Mucosa of descending colon (tissue), 3 donors: ENCODE data around the gene MST1R. TPM values are rescaled to one million over a fixed set of nuclear protein-coding genes. Genes with fewer than 3 reads are reported as not detected.
A peak's percentile ranks its signal among the peaks of the same experiment; 100 is the strongest.

Source experiments
- ATAC-seq: fragments of 200-7000 bp; cut with Tn5 transposase; one replicate; pipeline ENCODE4 v1.9.1; 2020; ENCODE audit warnings: mild to moderate bottlenecking, moderate library complexity
- DNase-seq, 3 donors: peaks; one replicate each; pipeline ENCODE4 v3.0.0-alpha.2; 2020
- H3K36me3 ChIP-seq: fragments of 200-600 bp; one replicate; pipeline ENCODE4 v1.8.0; 2021; ENCODE audit warnings: low read depth, mild to moderate bottlenecking
- H3K4me1 ChIP-seq: fragments of 200-600 bp; one replicate; pipeline ENCODE4 v1.8.0; 2021; ENCODE audit warnings: low read depth, mild to moderate bottlenecking
- H3K4me3 ChIP-seq: fragments of 200-600 bp; one replicate; pipeline ENCODE4 v1.8.0; 2021; ENCODE audit warnings: mild to moderate bottlenecking
- H3K9me3 ChIP-seq: fragments of 200-600 bp; one replicate; pipeline ENCODE4 v1.8.0; 2021; ENCODE audit warnings: mild to moderate bottlenecking
- intact Hi-C, 2 donors: fragments of 100-400 bp; cut with DNase I in 1 of 2; cut with micrococcal nuclease in 1 of 2; formaldehyde crosslinking; loops; one replicate each; pipeline versions ENCODE4 v1.11.0 to v1.11.1; 2022; cut with DNase I, micrococcal nuclease
- total RNA-seq, 3 donors: library from RNA; stranded (reverse); fragmentation: NEBNext Ultra II Directional in 2 of 3; extraction: Animal tissue kit (Norgen Biotek cat#: 25700) in 2 of 3; gene quantifications; one replicate each; pipeline versions ENCODE4 v1.2.1 to v1.2.4, GENCODE V29; 2021 to 2023
- TF ChIP-seq, protein P1 (sequence below): fragments of 200-600 bp; IDR thresholded peaks from one replicate; pipeline ENCODE4 v1.8.0; 2022; ENCODE audit warnings: antibody characterized with exemption, mild to moderate bottlenecking
- donor health status: DM: no; HTN: no; CAD: no; lungs with moderate emphysema.
- donor health status: DM: no; HTN: no; CAD: no.
- donor health status: DM: no; HTN: yes; CAD: no.

The MST1R gene
- total RNA-seq, 3 donors from 2014 or later: 76.2 to 153 (median 124) TPM

DNA sequence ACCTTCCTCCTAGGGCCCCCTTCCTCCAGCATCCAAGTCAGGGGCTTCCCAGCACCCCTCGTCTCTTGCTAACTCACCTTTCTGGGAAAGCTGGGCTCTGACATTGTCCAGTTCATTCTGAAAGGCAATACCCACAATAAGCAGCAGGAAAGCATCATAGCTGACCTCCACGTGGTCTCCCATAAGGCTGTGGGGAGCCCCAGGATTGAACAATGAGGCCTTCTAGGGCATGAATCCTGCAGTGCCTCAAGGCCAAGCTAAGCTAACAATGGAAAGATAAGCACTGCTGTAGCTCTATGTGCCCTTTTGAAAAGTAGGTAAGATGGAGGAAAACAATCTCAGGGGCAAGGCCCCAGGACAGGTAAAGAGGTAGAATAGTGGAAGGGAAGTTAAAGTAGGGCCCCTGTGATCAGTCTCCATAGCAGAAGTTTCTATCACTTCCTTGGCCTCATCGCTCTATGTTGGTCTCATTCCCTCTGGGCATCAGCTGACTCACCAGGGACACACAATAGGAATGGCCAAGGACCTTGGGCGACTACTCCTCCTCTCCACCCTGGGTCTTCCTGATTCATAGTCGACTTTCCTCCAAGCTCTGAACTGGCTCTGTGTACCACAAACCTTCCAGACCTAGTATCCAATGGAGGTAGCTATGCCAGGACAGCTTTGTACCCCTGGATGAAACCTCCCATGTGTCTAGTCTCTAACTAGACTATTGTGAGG is 59.0 kb downstream of the MST1R start:
- H3K36me3 ChIP-seq: no peaks in the 10 kb centered on the region
- ATAC-seq (no peak), DNase-seq (no peak)
- H3K9me3 ChIP-seq: no peaks in the 10 kb centered on the region
- no peaks in the 10 kb centered on the region for H3K4me1 ChIP-seq
- TF ChIP-seq, protein P1, sequence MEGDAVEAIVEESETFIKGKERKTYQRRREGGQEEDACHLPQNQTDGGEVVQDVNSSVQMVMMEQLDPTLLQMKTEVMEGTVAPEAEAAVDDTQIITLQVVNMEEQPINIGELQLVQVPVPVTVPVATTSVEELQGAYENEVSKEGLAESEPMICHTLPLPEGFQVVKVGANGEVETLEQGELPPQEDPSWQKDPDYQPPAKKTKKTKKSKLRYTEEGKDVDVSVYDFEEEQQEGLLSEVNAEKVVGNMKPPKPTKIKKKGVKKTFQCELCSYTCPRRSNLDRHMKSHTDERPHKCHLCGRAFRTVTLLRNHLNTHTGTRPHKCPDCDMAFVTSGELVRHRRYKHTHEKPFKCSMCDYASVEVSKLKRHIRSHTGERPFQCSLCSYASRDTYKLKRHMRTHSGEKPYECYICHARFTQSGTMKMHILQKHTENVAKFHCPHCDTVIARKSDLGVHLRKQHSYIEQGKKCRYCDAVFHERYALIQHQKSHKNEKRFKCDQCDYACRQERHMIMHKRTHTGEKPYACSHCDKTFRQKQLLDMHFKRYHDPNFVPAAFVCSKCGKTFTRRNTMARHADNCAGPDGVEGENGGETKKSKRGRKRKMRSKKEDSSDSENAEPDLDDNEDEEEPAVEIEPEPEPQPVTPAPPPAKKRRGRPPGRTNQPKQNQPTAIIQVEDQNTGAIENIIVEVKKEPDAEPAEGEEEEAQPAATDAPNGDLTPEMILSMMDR: no peak
- no peak overlapping the region for H3K4me3 ChIP-seq
- intact Hi-C loops: loop anchor here in 1 of 2 donors (5.0 kb wide), 1 partner anchor 42 kb away; the partner anchor contains the start of gene INKA1

DNA sequence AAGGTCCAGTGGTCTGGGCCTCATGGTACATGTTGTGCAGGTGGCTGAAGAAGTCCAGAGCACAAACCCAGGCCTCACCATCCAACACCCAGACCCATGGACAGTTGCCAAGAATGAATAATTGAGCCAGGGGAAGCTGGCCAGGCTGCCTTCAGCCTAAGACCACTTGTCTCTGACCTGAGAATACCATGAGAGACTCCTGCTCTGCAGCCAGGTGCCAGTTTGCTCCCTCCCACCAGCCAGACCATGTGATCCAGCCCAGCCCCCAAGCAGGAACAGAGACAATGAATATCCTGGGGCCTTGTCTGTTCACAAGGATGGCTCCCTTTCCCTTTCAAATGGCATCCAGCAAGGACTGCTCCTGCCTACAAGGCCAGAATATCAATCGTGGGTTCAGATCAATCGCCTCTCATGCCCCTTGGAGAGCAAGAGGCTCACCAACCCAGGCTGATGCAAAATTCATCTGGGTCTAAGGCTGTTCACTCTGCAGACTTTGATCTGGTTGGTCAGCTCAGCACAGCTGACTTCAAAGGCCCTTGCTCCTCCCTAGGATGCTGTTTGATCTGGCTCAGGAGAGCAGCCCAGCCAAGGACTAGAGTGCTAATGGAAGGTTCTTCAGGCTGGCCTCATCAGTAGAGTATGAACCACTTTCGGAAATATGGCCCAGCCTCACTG is 60.7 kb downstream of the MST1R start:
- no peak for DNase-seq
- no peak overlapping the region for H3K4me3 ChIP-seq
- ATAC-seq: no peak
- H3K9me3 ChIP-seq: no peaks in the 10 kb centered on the region
- no peaks in the 10 kb centered on the region for H3K4me1 ChIP-seq
- TF ChIP-seq, protein P1: no peak
- intact Hi-C loops: loop anchor here in 1 of 2 donors (5.0 kb wide), 1 partner anchor 41 kb away; the partner anchor contains the start of gene INKA1
- H3K36me3 ChIP-seq: no peaks in the 10 kb centered on the region

DNA sequence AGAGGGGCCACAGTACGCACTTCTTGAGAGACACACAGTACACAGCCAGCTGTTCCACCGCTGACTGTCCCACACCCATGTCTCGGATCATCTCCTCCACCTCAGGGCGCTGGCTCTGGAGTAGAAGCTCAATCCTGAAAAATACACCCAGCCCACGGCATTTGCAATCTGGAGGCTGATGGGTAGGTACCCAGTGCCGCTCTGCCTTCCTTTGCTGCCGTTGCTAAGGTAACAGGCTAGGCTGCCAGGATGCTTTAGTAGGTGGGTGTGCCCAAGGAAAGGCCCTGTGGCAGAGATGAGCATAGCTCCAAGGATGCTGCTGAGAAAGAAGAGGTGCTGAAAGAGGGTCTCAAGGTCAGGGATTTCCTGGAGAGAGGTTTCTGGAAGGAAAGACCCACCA is 61.9 kb downstream of the MST1R start:
- intact Hi-C loops: loop anchor here in 1 of 2 donors (5.0 kb wide), 1 partner anchor 40 kb away; the partner anchor contains the start of gene INKA1
- H3K4me1 ChIP-seq: no peaks in the 10 kb centered on the region
- no peaks in the 10 kb centered on the region for H3K9me3 ChIP-seq
- TF ChIP-seq, protein P1: no peak
- ATAC-seq (no peak), DNase-seq (no peak)
- H3K4me3 ChIP-seq: no peak overlapping the region
- H3K36me3 ChIP-seq: no peaks in the 10 kb centered on the region

DNA sequence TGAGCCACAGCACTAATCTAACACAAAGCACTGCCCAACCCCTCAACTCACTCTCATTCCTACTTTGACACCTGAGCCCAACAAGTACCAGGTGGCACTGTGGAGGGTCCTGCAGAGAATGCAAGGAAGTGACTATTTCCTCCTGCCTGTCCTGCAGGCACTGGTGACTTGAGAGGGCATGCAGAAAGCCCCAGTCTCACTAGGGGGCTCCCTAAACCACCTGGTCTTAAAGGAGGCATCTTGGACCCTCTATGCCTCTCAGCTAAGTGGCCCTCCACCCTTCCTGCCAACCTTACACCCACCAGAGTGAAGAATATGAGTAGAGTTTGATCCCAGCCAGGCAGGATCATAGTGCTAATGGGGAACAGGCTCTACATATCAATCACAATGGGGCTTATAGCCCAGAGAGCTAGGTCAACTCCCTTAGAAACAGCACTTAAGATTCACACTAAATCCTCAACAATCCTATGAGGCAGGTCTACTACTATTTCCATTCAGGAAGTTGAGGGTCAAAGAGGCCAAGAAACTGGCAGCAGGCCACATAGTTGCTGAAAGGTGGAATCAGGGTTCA is 62.5 kb downstream of the MST1R start:
- no peaks in the 10 kb centered on the region for H3K36me3 ChIP-seq

DNA sequence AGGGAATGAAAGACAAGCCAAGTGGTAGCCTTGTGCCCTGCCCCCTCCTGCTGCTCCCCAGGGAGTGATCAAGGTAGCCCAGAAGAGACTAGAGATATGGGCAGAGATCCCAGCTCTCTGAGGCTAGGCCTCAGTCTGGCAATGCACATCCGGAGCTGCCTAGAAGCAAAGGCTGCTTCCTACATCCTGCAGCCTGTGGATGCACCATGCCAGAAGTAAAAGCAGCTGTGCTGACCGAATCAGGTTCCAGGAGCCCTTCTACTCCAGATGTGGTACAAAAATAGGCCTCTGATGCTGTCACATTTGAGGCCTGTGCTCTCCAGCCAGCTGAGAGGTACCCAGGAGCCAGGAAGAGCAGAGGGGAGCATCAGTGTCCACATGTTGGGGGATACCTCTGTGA is 63.3 kb downstream of the MST1R start:
- no peak for ATAC-seq
- Histone ChIP-seq H3K36me3 (no peaks in the 10 kb centered on the region), H3K4me3 (no peak overlapping the region), H3K4me1 (no peaks in the 10 kb centered on the region), H3K9me3 (no peaks in the 10 kb centered on the region)
- intact Hi-C loops: loop anchor here in 1 of 2 donors (5.0 kb wide), 1 partner anchor 38 kb away; the partner anchor contains the start of gene INKA1
- DNase-seq: no peak
- TF ChIP-seq, protein P1: no peak

More for the DNA sequence above, 62.5 kb downstream of the MST1R start:
- peak; percentile 12 for ATAC-seq
- intact Hi-C loops: loop anchor here in 1 of 2 donors (5.0 kb wide), 1 partner anchor 39 kb away; the partner anchor contains the start of gene INKA1
- peak in 1 of 3 donors; percentile 29 for DNase-seq
- TF ChIP-seq, protein P1: no peak
- H3K4me1 ChIP-seq: no peaks in the 10 kb centered on the region
- H3K4me3 ChIP-seq: no peak overlapping the region
- H3K9me3 ChIP-seq: no peaks in the 10 kb centered on the region
